GM18951 (cell line): ENCODE results near the gene RFX6.

Source experiments
- POLR2A ChIP-seq: IDR thresholded peaks from 4 replicates; pipeline ENCODE4 v1.6.1; 2011; ENCODE audit warnings: mild to moderate bottlenecking; ENCODE audit not compliant: insufficient read length, insufficient read depth; ENCODE audit errors: extremely low read depth
- in situ Hi-C: fragments of 300-500 bp; cut with MboI; formaldehyde crosslinking; loops from one replicate; pipeline ENCODE4 v1.12.0; 2022; ENCODE audit warnings: low sequenced_read_pairs, mixed read lengths, inconsistent platforms; ENCODE audit not compliant: unreplicated experiment

Gene RFX6

DNA sequence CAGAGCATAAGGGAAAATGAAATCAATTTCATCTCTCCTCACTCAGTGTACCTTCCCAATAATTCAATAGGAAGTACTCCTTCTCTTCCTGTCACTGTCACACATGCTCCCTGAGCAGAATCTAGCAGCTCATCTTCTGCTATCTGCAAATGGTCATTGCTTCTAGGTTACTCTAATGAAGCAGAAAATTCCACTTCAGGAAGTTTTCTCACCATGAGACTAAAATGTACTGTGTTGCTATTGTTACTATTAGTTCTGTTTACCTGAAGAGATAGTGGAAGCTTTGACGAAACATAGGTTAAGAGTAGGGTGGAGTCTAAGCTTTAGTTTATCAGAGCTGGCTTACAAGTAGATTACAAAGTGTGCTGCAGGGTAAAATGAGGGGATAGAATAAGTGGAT, 52.8 kb downstream of the RFX6 start:
- in situ Hi-C loops = no loop called here
- TF ChIP-seq POLR2A = no peak

DNA sequence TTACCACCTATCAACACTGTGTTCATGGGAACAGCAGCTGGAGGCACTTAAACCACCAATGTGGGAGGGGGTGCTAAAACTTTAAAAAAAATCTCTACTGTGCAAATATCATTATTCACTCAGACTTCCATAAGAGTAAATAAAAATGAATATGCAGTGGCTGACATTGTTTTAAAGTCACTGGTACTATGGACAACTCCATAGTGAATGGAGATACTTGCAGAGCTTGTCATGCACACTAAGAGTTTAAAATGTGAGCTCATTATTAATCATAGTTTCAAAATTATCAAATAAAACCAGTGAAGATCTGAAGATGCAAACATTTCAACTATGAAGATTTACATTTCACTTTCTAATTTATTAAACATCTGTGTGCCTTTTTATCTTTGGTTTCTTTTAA, 54.4 kb downstream of the RFX6 start:
- in situ Hi-C loops = no loop called here
- TF ChIP-seq POLR2A = no peak

DNA sequence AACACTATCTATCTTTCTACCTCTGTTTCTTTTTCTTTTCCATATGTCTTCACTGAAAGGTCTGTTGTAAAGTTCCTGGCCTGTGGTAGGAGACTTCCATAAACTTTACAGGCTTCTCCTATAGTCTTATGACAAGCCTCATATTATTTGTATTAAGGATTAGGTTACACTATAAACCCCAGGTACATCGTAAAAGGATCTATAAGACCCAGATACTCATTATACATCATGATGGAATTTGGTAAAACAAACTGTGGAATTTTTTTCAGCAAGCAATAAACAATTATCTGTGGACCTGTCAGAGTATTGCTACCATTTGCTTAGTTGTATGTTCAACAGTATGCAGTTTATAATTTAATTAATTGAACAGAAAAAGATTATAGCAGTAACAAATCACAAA, 55.5 kb downstream of the RFX6 start:
- in situ Hi-C loops = no loop called here
- no peak for TF ChIP-seq POLR2A

DNA sequence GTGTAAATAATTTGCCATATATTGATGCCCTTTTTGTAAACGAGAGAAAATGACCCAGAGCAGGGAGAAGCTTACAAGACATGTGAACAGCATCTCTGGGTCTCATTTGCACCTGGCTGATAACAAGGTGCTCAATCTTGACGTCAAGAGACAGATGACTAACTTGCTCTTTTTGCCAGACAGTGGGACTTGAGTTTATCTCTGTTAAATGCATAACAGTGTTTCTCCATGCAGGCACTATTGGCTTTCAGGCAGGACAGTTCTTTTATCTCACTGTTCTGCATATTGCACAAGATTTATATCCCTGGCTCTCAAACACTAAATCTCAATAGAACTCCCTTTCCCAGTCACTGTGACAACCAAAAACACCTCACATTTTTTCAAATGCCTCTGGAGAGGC, 56.4 kb downstream of the RFX6 start:
- in situ Hi-C loops = no loop called here
- no peak for TF ChIP-seq POLR2A

DNA sequence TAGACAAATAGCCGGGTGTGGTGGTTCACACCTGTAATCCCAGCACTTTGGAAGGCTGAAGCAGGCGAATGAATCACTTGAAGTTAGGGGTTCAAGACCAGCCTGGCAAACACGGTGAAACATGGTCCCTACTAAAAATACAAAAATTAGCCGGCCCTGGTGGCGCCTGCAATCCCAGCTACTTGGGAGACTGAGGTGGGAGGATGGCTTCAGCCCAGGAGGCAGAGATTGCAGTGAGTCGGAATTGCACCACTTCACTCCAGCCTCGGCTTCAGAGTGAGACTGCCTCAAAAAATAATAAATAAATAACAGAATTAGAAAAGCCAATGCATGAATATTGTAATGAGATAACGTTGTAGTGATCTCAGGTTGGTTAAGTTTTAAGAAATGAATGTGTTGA, 61.3 kb downstream of the RFX6 start:
- in situ Hi-C loops = no loop called here
- no peak for TF ChIP-seq POLR2A

DNA sequence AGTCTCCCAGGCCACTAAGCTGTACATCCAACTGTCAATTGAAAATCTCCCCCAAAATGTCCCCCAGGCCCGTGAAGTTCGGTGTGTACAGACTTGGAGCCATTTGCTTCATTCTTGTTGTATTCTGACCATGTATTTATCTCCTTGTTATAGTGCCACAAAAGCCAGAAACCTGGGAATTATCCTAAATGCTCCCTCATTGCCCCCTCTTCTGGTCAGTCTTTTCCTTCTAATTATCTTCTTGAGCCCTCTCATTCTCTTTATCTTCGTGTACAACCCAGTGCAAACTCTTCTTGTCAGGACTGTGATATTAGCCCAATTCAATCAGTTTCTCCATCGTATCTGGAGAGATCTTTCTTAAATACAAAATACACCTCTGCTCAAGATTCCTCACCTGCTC, 64.7 kb downstream of the RFX6 start:
- in situ Hi-C loops = no loop called here
- no peak for TF ChIP-seq POLR2A

DNA sequence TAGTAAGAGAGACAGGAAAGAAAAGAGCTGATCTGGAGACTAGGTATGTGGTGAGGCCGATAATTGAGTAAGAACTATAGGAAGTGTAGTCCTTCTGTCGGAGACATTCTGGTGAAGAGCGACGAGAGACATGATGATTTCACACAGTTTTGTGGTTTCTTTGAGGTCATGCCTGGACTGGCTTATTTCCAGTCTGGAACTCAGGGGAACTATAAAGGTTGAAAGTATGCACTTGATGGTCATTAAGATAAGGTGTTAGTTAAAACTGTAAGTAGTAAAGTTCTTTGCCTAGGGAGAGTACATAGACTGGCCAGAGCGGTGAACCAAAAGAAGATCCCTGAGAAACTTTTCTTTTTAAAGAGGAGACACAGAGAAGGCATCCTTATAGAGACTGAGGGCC, 68.8 kb downstream of the RFX6 start:
- no peak for TF ChIP-seq POLR2A
- in situ Hi-C loops = no loop called here

DNA sequence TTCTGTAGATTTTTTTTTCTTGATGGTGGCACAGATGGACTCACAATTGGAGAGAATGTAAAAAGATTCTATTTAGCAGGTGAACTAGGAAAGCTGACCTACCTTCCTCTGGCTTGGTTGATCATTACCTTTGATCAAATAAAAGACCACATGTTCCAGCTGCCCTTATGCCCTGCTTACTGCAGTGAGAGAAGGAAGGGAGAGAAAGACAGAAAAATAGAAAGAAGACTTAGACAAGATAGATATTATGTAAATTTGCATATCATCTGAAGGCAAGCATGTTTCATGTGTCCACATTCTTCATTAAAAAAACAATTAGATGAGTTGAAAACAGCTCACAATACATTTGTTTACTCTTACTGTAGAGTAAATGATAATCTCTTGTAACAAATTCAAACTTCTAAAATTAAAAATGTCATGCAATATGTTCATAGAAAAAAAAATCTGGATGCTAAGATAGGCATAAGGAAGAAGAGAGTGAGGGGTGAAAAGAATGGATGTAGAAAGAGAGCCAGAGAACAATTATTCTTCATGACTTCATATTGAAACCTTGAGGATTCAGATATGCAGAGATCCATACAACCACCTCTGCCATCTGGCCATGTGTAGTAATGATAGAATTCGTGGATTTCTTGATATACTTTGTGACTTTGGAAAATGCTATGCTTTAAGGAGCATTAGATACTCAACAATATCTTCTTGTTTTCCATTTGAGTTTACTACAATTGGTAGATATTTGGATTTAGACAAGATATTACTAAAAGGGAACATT, 71.7 kb downstream of the RFX6 start:
- no peak for TF ChIP-seq POLR2A
- in situ Hi-C loops = no loop called here

DNA sequence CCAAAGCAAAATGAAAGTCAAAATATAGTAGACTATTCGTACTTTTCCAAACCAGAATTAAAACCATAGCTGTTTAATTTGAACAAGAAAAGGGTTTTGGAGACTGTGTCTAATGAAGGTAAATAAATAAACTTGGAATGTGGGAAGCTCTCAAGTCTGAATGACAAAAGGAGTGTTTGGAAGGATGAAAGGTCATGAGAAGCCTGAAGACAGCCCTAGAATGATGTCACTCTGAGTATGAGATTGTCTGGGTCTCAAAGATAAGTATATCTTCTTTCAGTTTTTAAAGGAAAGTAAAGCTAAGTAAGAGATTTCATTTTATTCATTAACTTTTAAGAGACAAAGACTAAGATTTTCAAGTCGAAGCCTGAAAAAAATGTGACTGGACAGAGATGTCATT, 72.9 kb downstream of the RFX6 start:
- TF ChIP-seq POLR2A = no peak
- in situ Hi-C loops = no loop called here

DNA sequence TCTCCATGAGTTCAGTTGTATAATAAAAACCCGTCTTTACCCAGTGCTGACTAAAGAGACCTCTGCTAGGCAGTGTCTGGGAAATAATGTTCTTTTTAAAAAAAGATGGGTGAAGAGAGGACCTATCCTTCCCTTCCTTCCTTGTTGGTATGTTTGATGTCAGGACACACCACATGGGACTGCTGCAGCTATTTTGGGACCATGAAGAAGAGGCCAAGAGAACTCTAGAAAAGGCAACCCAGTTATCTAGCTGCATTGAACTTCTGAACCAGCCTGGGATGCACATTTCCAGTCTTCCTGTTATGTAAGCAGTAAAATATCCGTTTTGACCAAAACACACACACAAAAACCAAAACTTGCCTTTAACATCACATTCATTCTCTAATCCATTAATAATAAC, 77.3 kb downstream of the RFX6 start:
- in situ Hi-C loops = no loop called here
- TF ChIP-seq POLR2A = no peak

DNA sequence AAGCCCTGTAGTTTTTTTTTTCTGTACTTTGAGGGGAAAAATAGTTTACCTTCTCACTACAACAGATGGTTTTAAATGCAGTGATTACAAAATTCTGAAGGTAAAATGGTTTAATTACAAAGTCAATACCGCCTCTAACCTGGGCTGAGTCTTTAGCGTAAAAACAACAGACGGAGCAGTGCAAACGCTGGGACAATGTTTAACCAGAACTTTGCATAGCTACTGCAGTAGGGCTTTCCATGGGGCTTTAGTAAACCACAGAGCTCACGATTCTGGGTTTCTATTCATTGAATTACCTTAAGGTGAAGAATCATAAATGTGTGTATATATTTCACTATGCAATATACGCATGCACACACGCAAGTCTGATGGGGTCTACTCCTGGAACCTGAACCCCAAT, 77.9 kb downstream of the RFX6 start:
- no peak for TF ChIP-seq POLR2A
- in situ Hi-C loops = no loop called here

DNA sequence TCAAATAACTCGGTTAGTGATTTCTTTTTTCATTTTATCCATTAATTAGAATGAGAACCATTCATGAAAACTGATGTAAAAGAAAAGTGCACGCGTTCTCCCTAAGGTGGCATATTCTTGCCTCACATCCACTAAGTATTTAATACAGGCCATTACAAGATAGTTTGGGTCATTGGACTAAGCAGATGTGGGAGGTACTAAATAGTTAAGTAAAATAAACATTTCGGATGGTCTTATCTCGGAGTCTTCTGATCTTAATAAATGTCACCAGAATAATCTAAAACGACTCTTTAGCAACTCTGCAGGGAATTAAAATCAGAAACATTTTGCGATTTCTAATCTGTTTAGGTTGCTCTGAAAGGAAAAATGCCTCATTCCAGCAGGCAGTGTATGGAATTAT, 78.7 kb downstream of the RFX6 start:
- TF ChIP-seq POLR2A = no peak
- in situ Hi-C loops = no loop called here

DNA sequence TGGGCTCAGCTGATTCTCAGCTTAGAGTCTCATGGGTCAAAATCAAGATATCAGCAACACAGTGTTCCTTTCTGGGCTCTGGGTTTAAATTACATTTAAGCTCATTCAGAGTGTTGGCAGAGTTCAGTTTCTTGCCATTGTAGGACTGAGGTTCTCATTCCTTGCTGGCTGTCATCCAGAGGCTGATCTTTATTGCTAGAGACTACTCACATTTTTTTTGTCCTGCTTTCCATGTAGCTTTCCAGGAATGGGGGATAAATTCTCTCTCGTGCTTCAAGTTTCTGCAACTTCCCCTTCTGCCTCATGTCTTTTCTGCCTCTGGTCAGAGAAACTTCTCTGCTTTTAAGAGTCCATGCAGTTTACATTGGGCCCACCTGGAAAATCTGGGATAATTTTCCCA, 86.9 kb downstream of the RFX6 start:
- no peak for TF ChIP-seq POLR2A
- in situ Hi-C loops = no loop called here

DNA sequence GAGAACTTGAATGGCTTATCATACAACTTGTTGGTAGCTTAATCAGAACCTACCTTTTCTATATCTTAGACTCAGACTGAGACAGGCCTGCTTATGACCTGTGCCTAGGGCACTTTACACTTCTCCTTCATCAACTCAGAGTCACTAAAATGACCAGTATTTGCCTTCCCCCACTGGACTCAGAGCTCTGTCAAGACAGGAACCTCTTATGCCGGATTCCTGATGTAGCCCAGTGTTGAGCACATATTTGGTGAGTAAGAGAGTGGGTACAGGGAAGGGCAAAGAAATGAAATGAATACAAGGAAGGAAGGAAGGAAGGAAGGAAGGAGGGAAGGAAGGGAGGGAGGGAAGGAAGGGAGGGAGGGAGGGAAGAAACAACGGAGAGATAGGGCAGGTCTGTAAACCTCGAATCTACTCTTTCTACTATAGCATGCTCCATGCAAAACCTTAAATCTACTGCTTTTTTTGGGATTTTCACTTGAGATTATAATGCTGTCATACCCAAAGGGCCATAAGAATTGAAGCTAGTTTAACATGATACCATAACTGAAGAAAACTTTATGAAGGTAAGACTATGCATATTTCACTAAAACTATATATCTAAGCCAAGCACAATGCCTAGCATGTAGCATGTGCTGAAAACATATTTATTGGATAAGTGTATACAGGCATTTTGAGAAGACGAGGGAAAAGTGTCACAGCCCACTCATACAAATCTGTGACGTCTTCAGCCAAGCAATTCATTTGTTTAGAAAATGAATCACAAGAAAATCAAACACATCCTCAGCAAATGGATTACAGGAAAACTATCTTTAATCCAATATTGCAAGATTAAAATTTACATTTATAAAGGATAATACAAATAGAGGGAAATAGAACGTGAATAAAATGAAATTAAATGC, 89.9 kb downstream of the RFX6 start:
- TF ChIP-seq POLR2A = no peak
- in situ Hi-C loops = no loop called here

DNA sequence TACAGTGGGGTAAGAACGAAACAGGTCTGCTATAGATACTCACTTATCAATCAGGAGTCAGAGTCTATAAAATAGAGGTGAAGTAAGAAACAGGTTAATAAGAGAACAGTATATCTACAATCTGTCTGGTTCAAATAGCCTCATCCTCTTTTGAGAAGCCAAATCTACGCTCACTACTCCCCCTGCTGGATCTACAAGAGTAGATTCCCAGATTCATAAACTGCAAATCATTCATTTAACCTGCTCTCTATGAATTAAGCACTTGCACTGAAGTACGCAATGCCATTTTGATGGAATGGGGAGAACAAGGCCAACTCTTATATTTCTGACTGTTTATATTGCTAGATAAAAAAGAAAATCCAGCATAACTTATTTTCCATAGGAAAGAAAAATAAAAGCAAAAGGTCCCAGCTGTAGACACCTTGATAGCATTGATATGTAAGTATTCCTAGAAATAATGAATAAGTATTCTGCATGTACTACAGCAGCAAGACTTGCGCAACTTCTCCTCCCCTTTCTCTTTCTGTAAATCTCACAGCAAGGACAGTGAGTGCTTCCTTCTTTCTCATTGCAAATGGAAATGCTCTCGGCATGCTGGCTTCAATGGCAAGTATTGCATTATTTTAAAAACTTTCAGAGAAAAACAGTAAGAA, 92.3 kb downstream of the RFX6 start:
- TF ChIP-seq POLR2A = no peak
- in situ Hi-C loops = no loop called here
